GM18861 (cell line): ENCODE measurements around the gene COL2A1.
A peak's percentile ranks its signal among the peaks of the same experiment; 100 is the strongest.
"Not testable (repeated sequence)": the region's sequence is repeated elsewhere in the genome, so short reads cannot be mapped to it uniquely, and the experiment has no call there.

Experiments
- ATAC-seq: cut with Tn5 transposase; IDR thresholded peaks from one replicate; pipeline ENCODE4 v1.9.1; 2021; ENCODE audit not compliant: unreplicated experiment

COL2A1 gene

DNA sequence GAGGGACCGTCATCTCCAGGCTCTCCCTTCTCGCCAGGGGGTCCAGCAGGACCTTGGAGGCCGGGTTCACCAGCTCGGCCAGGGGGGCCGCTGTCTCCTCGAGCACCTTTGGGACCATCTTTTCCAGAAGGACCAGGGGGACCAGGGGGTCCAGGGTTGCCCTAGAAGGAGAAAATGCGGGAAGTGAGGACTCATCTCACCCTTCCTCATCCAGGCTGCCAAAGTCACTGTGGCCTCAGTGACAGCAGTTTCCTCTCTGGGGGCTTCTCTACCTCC lies 25.7 kb downstream of the COL2A1 start:
- ATAC-seq: no peak

- no peak for ATAC-seq
Observed at GRCh38 chr12:47977772-47978597, 26.3 kb downstream of the COL2A1 start.

- ATAC-seq: no peak
Observed at GRCh38 chr12:47977046-47977771, 27.1 kb downstream of the COL2A1 start.

DNA sequence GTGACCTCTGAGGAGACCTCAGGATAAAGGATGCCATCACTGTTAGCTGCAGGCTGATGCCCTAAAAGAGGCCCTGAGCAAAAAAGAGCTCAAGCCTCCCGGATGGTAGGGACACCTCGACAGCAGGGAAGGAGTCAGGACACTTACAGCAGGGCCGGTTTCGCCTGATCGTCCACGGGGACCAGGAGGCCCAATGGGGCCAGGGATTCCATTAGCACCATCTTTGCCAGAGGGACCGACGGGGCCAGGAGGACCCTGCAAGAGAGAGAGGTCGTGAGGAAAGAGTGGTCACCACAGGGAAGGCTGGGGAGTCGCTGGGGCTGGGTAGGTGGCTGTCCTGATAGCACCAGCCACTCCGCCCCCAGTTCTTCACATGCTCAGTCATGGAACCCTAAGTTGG lies 28.5 kb downstream of the COL2A1 start:
- no peak for ATAC-seq

GRCh38 chr12:47975036-47975620 lies 29.1 kb downstream of the COL2A1 start:
- no peak for ATAC-seq

DNA sequence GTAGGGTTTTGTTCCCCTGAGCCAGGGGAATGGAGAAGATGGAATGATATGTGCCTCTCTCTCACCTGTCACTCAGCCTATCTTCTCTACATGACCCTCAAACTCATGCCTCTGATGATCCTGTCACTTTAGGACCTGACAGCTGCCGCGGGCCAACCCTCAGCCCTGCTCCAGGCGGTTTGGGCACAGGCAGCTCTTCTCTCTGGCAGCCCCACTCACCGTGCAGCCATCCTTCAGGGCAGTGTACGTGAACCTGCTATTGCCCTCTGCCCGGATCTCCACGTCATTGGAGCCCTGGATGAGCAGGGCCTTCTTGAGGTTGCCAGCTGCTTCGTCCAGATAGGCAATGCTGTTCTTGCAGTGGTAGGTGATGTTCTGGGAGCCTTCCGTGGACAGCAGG lies 30.4 kb downstream of the COL2A1 start:
- ATAC-seq: no peak

GRCh38 chr12:47972895-47973294 lies 31.4 kb downstream of the COL2A1 start:
- ATAC-seq: no peak

- ATAC-seq: no peak
Observed at GRCh38 chr12:47970843-47971242, 33.4 kb downstream of the COL2A1 start.

GRCh38 chr12:47969845-47970244 lies 34.4 kb downstream of the COL2A1 start:
- no peak for ATAC-seq

- no peak for ATAC-seq
Observed at GRCh38 chr12:47967461-47968321, 36.6 kb downstream of the COL2A1 start.

DNA sequence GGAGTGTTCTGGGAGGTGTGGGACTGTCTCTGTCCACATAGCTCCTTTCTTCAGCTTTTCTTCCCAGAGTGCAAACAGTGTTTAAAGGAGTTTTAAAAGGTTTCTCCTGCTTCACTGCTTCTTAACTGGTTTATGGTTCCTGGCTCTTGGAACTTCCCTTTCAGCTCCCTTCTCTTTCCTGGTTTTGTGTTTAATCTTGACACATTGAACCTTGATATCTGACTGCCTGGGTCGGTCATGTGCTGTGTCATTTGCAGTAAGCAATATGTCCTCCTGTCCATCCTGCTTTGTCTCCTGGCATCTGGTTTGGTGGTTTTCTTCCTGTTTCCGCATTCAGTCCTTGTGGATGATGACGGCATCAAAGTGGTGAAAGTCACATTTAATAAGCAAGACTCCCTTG lies 38.7 kb downstream of the COL2A1 start:
- ATAC-seq: no peak

GRCh38 chr12:47964106-47964728 lies 40.1 kb downstream of the COL2A1 start:
- no peak for ATAC-seq

GRCh38 chr12:47963340-47964040 lies 40.8 kb downstream of the COL2A1 start, which contains the start of gene TMEM106C:
TMEM106C (plus strand) TSS chr12:47963596; CDS start chr12:47964237, 641 bp downstream.
- peak; percentile 85 for ATAC-seq

- ATAC-seq: no peak
Observed at GRCh38 chr12:47962198-47962597, 42.1 kb downstream of the COL2A1 start.

GRCh38 chr12:47957671-47958070 lies 46.6 kb downstream of the COL2A1 start:
- not testable (repeated sequence) for ATAC-seq

- ATAC-seq: no peak
Observed at GRCh38 chr12:47955059-47955458, 49.2 kb downstream of the COL2A1 start.

DNA sequence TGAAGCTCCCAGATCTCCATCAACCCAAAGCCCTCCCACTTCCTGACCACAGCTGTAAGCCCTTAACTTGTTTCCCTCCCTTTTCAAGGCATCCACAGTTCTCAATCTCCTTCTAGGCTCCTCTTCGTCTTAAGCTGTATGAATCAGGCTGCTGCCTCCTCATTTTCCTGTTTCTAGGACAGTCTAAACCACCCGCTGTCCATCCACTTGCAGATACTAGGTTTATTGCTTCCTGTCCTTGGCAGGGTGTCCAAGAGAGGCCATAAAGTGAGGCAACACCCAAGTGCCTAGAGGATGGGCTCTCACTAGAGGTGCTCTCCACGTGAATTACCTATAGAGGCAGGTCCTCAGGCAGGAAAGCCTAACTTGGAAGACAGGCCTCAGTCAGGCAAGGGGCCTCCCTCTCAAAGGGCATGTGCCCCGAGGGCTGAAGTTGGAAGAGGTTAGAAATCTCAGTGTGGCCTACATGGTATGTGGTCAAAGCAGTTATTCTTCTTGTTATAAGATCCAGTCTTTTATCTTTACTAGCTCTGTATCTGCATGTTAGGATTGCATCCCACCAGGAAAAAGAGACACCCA lies 49.7 kb downstream of the COL2A1 start:
- no peak for ATAC-seq

DNA sequence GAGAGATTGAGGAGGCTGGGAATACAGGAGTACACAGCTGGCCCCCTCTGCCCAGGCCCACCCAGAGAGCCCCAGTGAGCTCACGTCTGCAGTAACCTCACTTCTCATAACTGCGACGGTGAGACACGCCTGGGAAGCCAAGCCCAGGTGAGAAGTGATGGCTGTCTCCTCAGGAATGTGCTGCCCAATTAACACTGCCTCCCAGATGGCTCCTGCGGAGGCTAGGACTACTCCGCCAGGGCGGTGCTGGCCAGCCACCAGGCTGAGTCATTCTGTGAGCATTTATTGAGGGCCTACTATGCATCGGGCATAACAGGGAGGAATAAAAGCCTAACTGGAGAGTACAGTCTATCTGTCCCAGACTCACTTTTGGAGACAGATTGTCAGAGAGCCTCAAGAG lies 50.2 kb downstream of the COL2A1 start:
- ATAC-seq: no peak

GRCh38 chr12:47950856-47951468 lies 53.3 kb downstream of the COL2A1 start:
- ATAC-seq: no peak
